Measurements from ENCODE around the gene ALCAM. TPM values are rescaled to one million over a fixed set of nuclear protein-coding genes. Genes with fewer than 3 reads are reported as not detected.

Gene ALCAM
- polyA plus RNA-seq, 3 donors, result 7.1 to 8.0 (median 7.9) TPM

GRCh38 chr3:105322570-105323273, 44.0 kb upstream of the ALCAM start:
- H3K4me3 Mint-ChIP-seq, result no peak overlapping the region

GRCh38 chr3:105323274-105323599, 43.5 kb upstream of the ALCAM start:
- no peak overlapping the region for H3K4me2 ChIP-seq (replicated peaks; ENCODE audit: extremely low read depth, low read length, poor library complexity, severe bottlenecking)
- H3K79me2 ChIP-seq (ENCODE audit: insufficient read depth, low read length), result no peaks in the 10 kb centered on the region
- intact Hi-C loops (cut with micrococcal nuclease), result no loop called here
- H3K27me3 Mint-ChIP-seq (ENCODE audit: low read depth in 3 of 3), result peaks cover 0 to 2% (median 0%) of the 10 kb centered on the region in 3 donors
- H3K4me3 Mint-ChIP-seq, result no peak overlapping the region
- no peaks in the 10 kb centered on the region for H4K20me1 ChIP-seq (ENCODE audit: insufficient read depth, low read length)
- peaks cover 0 to 5% (median 0%) of the 10 kb centered on the region in 7 donors for H3K9me3 Mint-ChIP-seq
- no CpG with 5 or more reads among the region's 2 CpGs for WGBS (ENCODE audit: insufficient coverage)
- no peak overlapping the region for H3K27ac Mint-ChIP-seq
- no peaks in the 10 kb centered on the region for H3K9me3 ChIP-seq (replicated peaks in 1 of 2; ENCODE audit: control insufficient read depth in 1 of 2, insufficient read depth in 1 of 2, low read length in 2 of 2)
- DNase-seq, result no peak
- H2AFZ ChIP-seq (ENCODE audit: insufficient read depth, low read depth, low read length, poor library complexity, severe bottlenecking), result no peak overlapping the region
- no peaks in the 10 kb centered on the region for H3K36me3 Mint-ChIP-seq
- H3K4me1 ChIP-seq (ENCODE audit: control insufficient read depth in 1 of 2, insufficient read depth in 2 of 2, low read length in 2 of 2), result peaks cover 12 to 18% of the 10 kb centered on the region in 2 donors
- H3K4me3 ChIP-seq (replicated peaks in 1 of 3; ENCODE audit: low read depth in 2 of 3, low read length in 3 of 3), result no peak overlapping the region
- TF ChIP-seq CTCF (IDR thresholded peaks at IDR 0.05), result no peak
- H3K27me3 ChIP-seq (ENCODE audit: control insufficient read depth in 2 of 2, insufficient read depth in 2 of 2, low read length in 2 of 2), result no peaks in the 10 kb centered on the region
- no peak overlapping the region for H3K27ac ChIP-seq (ENCODE audit: low read depth in 1 of 2, low read length in 2 of 2)
- peaks cover 17% of the 10 kb centered on the region for H3K4me1 Mint-ChIP-seq
- H3K9ac ChIP-seq (ENCODE audit: insufficient read depth, low read length, poor library complexity, severe bottlenecking), result no peak overlapping the region
- no peaks in the 10 kb centered on the region for H3K36me3 ChIP-seq (replicated peaks in 1 of 2; ENCODE audit: control insufficient read depth in 1 of 2, insufficient read depth in 2 of 2, low read length in 2 of 2)

More at GRCh38 chr3:105322570-105323273, 44.0 kb upstream of the ALCAM start:
- Histone ChIP-seq H3K4me1 (ENCODE audit: control insufficient read depth in 1 of 2, insufficient read depth in 2 of 2, low read length in 2 of 2) (peaks cover 8 to 12% of the 10 kb centered on the region in 2 donors), H3K79me2 (ENCODE audit: insufficient read depth, low read length) (no peaks in the 10 kb centered on the region), H3K4me3 (replicated peaks in 1 of 3; ENCODE audit: low read depth in 2 of 3, low read length in 3 of 3) (no peak overlapping the region), H3K9ac (ENCODE audit: insufficient read depth, low read length, poor library complexity, severe bottlenecking) (no peak overlapping the region), H3K4me2 (replicated peaks; ENCODE audit: extremely low read depth, low read length, poor library complexity, severe bottlenecking) (no peak overlapping the region), H4K20me1 (ENCODE audit: insufficient read depth, low read length) (no peaks in the 10 kb centered on the region), H3K27ac (ENCODE audit: low read depth in 1 of 2, low read length in 2 of 2) (no peak overlapping the region), H2AFZ (ENCODE audit: insufficient read depth, low read depth, low read length, poor library complexity, severe bottlenecking) (no peak overlapping the region), H3K27me3 (ENCODE audit: control insufficient read depth in 2 of 2, insufficient read depth in 2 of 2, low read length in 2 of 2) (no peaks in the 10 kb centered on the region), H3K9me3 (replicated peaks in 1 of 2; ENCODE audit: control insufficient read depth in 1 of 2, insufficient read depth in 1 of 2, low read length in 2 of 2) (no peaks in the 10 kb centered on the region), H3K36me3 (replicated peaks in 1 of 2; ENCODE audit: control insufficient read depth in 1 of 2, insufficient read depth in 2 of 2, low read length in 2 of 2) (no peaks in the 10 kb centered on the region)
- no peak for TF ChIP-seq CTCF (IDR thresholded peaks at IDR 0.05)
- Mint-ChIP-seq H3K9me3 (peaks cover 0 to 8% (median 5%) of the 10 kb centered on the region in 7 donors), H3K36me3 (no peaks in the 10 kb centered on the region), H3K27ac (no peak overlapping the region), H3K4me1 (peaks cover 15% of the 10 kb centered on the region), H3K27me3 (ENCODE audit: low read depth in 3 of 3) (peaks cover 0 to 2% (median 0%) of the 10 kb centered on the region in 3 donors)
- intact Hi-C loops (cut with micrococcal nuclease), result no loop called here
- peak in 1 of 3 donors; percentile 16 for DNase-seq
- no CpG with 5 or more reads among the region's 3 CpGs for WGBS (ENCODE audit: insufficient coverage)

Measured in CD14-positive monocyte (primary cell).